Measurements from ENCODE around the gene ESYT3.

ESYT3 gene

GRCh38 chr3:138464491-138464860 is 30.1 kb downstream of the ESYT3 start:
- in situ Hi-C loops (cut with HindIII; ENCODE audit: low sequenced_read_pairs), result no loop called here
- TF ChIP-seq CTCF (IDR thresholded peaks at IDR 0.05; ENCODE audit: low read depth, low read length), result no peak

GRCh38 chr3:138465451-138465850 is 31.0 kb downstream of the ESYT3 start:
- H3K4me3 ChIP-seq (ENCODE audit: low read depth, low read length), result no peak overlapping the region
- in situ Hi-C loops (cut with HindIII; ENCODE audit: low sequenced_read_pairs), result no loop called here
- no peak for TF ChIP-seq CTCF (IDR thresholded peaks at IDR 0.05; ENCODE audit: low read depth, low read length)
- DNase-seq (ENCODE audit: low read depth, low spot score), result no peak

More at GRCh38 chr3:138464491-138464860, 30.1 kb downstream of the ESYT3 start:
- no peak overlapping the region for H3K4me3 ChIP-seq (ENCODE audit: low read depth, low read length)
- no peak for DNase-seq (ENCODE audit: low read depth, low spot score)

- in situ Hi-C loops (cut with HindIII; ENCODE audit: low sequenced_read_pairs), result no loop called here
- H3K4me3 ChIP-seq (ENCODE audit: low read depth, low read length), result no peak overlapping the region
- no peak for TF ChIP-seq CTCF (IDR thresholded peaks at IDR 0.05; ENCODE audit: low read depth, low read length)
- DNase-seq (ENCODE audit: low read depth, low spot score), result no peak
These were observed 31.5 kb downstream of the ESYT3 start for GRCh38 chr3:138465925-138466324.

GRCh38 chr3:138467931-138468330 is 33.5 kb downstream of the ESYT3 start:
- DNase-seq (ENCODE audit: low read depth, low spot score), result no peak
- in situ Hi-C loops (cut with HindIII; ENCODE audit: low sequenced_read_pairs), result no loop called here
- no peak overlapping the region for H3K4me3 ChIP-seq (ENCODE audit: low read depth, low read length)
- TF ChIP-seq CTCF (IDR thresholded peaks at IDR 0.05; ENCODE audit: low read depth, low read length), result no peak

GRCh38 chr3:138468451-138468850 is 34.0 kb downstream of the ESYT3 start:
- no peak for TF ChIP-seq CTCF (IDR thresholded peaks at IDR 0.05; ENCODE audit: low read depth, low read length)
- no peak overlapping the region for H3K4me3 ChIP-seq (ENCODE audit: low read depth, low read length)
- in situ Hi-C loops (cut with HindIII; ENCODE audit: low sequenced_read_pairs), result no loop called here
- no peak for DNase-seq (ENCODE audit: low read depth, low spot score)

- H3K4me3 ChIP-seq (ENCODE audit: low read depth, low read length), result no peak overlapping the region
- no peak for TF ChIP-seq CTCF (IDR thresholded peaks at IDR 0.05; ENCODE audit: low read depth, low read length)
- in situ Hi-C loops (cut with HindIII; ENCODE audit: low sequenced_read_pairs), result no loop called here
- DNase-seq (ENCODE audit: low read depth, low spot score), result no peak
These were observed 34.5 kb downstream of the ESYT3 start for GRCh38 chr3:138468886-138469285.

GRCh38 chr3:138469874-138470273 is 35.5 kb downstream of the ESYT3 start:
- in situ Hi-C loops (cut with HindIII; ENCODE audit: low sequenced_read_pairs), result no loop called here
- H3K4me3 ChIP-seq (ENCODE audit: low read depth, low read length), result no peak overlapping the region
- no peak for TF ChIP-seq CTCF (IDR thresholded peaks at IDR 0.05; ENCODE audit: low read depth, low read length)
- no peak for DNase-seq (ENCODE audit: low read depth, low spot score)

All from astrocyte of the spinal cord (primary cell).